ENCODE data around the gene USP13. TPM values are rescaled to one million over a fixed set of nuclear protein-coding genes. Genes with fewer than 3 reads are reported as not detected.
A peak's percentile ranks its signal among the peaks of the same experiment; 100 is the strongest.
"Not testable (repeated sequence)": the region's sequence is repeated elsewhere in the genome, so short reads cannot be mapped to it uniquely, and the experiment has no call there.

Gene USP13
- 13.8 TPM for polyA plus RNA-seq (2013, experiment 1 of 2; ENCODE audit: insufficient read length)
- polyA plus RNA-seq (2013, experiment 2 of 2; ENCODE audit: insufficient read length): 14.6 TPM

- peak; percentile 86 for DNase-seq
Observed at GRCh38 chr3:179652447-179653095, at the start of gene USP13. Gene USP13, plus strand, starts transcription at chr3:179653040. Its CDS starts 186 bp downstream, at chr3:179653226.

GRCh38 chr3:179603321-179603720 lies 49.5 kb upstream of the USP13 start:
- no peak for DNase-seq

- DNase-seq: no peak
Observed at GRCh38 chr3:179603831-179604230, 49.0 kb upstream of the USP13 start.

- peak; percentile 96 for DNase-seq
Observed at GRCh38 chr3:179604321-179605078, 48.3 kb upstream of the USP13 start, which contains the start of the genes MRPL47 and NDUFB5. Gene MRPL47, minus strand, starts transcription at chr3:179604638. Its CDS starts 14 bp downstream, at chr3:179604624. Gene NDUFB5, plus strand, starts transcription at chr3:179604794. Its CDS starts 22 bp downstream, at chr3:179604816.

- no peak for DNase-seq
Observed at GRCh38 chr3:179606534-179607085, 46.2 kb upstream of the USP13 start.

- no peak for DNase-seq
Observed at GRCh38 chr3:179608931-179609720, 43.7 kb upstream of the USP13 start.

- DNase-seq: no peak
Observed at GRCh38 chr3:179610066-179610465, 42.8 kb upstream of the USP13 start.

GRCh38 chr3:179613807-179614206 lies 39.0 kb upstream of the USP13 start:
- peak; percentile 59 for DNase-seq

GRCh38 chr3:179615458-179616173 lies 37.2 kb upstream of the USP13 start:
- no peak for DNase-seq

GRCh38 chr3:179622023-179622422 lies 30.8 kb upstream of the USP13 start:
- DNase-seq: no peak

- DNase-seq: peak; percentile 66
Observed at GRCh38 chr3:179624451-179624850, 28.4 kb upstream of the USP13 start.

- no peak for DNase-seq
Observed at GRCh38 chr3:179630753-179631451, 21.9 kb upstream of the USP13 start.

GRCh38 chr3:179640469-179640868 lies 12.4 kb upstream of the USP13 start:
- DNase-seq: no peak

GRCh38 chr3:179642871-179643270 lies 10.0 kb upstream of the USP13 start:
- no peak for DNase-seq

- DNase-seq: not testable (repeated sequence)
Observed at GRCh38 chr3:179643837-179644236, 9.0 kb upstream of the USP13 start.

GRCh38 chr3:179646177-179646576 lies 6.7 kb upstream of the USP13 start:
- DNase-seq: no peak

- no peak for DNase-seq
Observed at GRCh38 chr3:179651687-179652446, 973 bp upstream of the USP13 start.

GRCh38 chr3:179653096-179653797 lies 407 bp downstream of the USP13 start:
- peak; percentile 85 for DNase-seq

GRCh38 chr3:179655236-179655635 lies 2.4 kb downstream of the USP13 start:
- DNase-seq: no peak

- DNase-seq: no peak
Observed at GRCh38 chr3:179658606-179659005, 5.8 kb downstream of the USP13 start.
